ENCODE data around the gene SIAE. TPM values are rescaled to one million over a fixed set of nuclear protein-coding genes. Genes with fewer than 3 reads are reported as not detected.

Gene SIAE
- total and polyA plus RNA-seq, 3 donors from 2014 or later = 14.5 to 16.1 (median 15.3) TPM

GRCh38 chr11:124662106-124662505 lies 11.4 kb downstream of the SIAE start:
- Histone ChIP-seq H3K4me1 (no peaks in the 10 kb centered on the region), H3K36me3 (ENCODE audit: low read depth, missing control alignments) (no peaks in the 10 kb centered on the region), H3K27ac (no peak overlapping the region), H3K4me3 (no peak overlapping the region), H3K27me3 (no peaks in the 10 kb centered on the region), H3K9me3 (no peaks in the 10 kb centered on the region)
- 85 to 87% methylated on average over 4 of the region's 4 CpGs for WGBS, 2 donors
- no peak for DNase-seq
- intact Hi-C loops (cut with DNase I; ENCODE audit: low total_unique reads) = no loop called here
- TF ChIP-seq POLR2A (IDR thresholded peaks at IDR 0.05) (no peak), CTCF (IDR thresholded peaks at IDR 0.05) (no peak)

- Histone ChIP-seq H3K27me3 (no peaks in the 10 kb centered on the region), H3K4me3 (no peak overlapping the region), H3K27ac (no peak overlapping the region), H3K4me1 (no peaks in the 10 kb centered on the region), H3K9me3 (no peaks in the 10 kb centered on the region), H3K36me3 (ENCODE audit: low read depth, missing control alignments) (no peaks in the 10 kb centered on the region)
- DNase-seq = no peak
- no peak for TF ChIP-seq POLR2A (IDR thresholded peaks at IDR 0.05)
- TF ChIP-seq CTCF (IDR thresholded peaks at IDR 0.05) = no peak
- intact Hi-C loops (cut with DNase I; ENCODE audit: low total_unique reads) = no loop called here
Measured at GRCh38 chr11:124661553-124661952, 12.0 kb downstream of the SIAE start.

GRCh38 chr11:124658986-124659385 lies 14.6 kb downstream of the SIAE start:
- Histone ChIP-seq H3K27me3 (no peaks in the 10 kb centered on the region), H3K4me1 (no peaks in the 10 kb centered on the region), H3K4me3 (no peak overlapping the region), H3K36me3 (ENCODE audit: low read depth, missing control alignments) (no peaks in the 10 kb centered on the region), H3K27ac (no peak overlapping the region), H3K9me3 (no peaks in the 10 kb centered on the region)
- no peak for DNase-seq
- WGBS, 2 donors = 96 to 100% methylated on average over 1 of the region's 1 CpG
- intact Hi-C loops (cut with DNase I; ENCODE audit: low total_unique reads) = no loop called here
- TF ChIP-seq CTCF (IDR thresholded peaks at IDR 0.05) (no peak), POLR2A (IDR thresholded peaks at IDR 0.05) (no peak)

- H3K4me3 ChIP-seq = no peak overlapping the region
- WGBS, 2 donors = 87% methylated on average over 3 of the region's 3 CpGs
- H3K4me1 ChIP-seq = no peaks in the 10 kb centered on the region
- H3K9me3 ChIP-seq = no peaks in the 10 kb centered on the region
- TF ChIP-seq POLR2A (IDR thresholded peaks at IDR 0.05) (no peak), CTCF (IDR thresholded peaks at IDR 0.05) (no peak)
- intact Hi-C loops (cut with DNase I; ENCODE audit: low total_unique reads) = no loop called here
- no peaks in the 10 kb centered on the region for H3K27me3 ChIP-seq
- H3K27ac ChIP-seq = no peak overlapping the region
- H3K36me3 ChIP-seq (ENCODE audit: low read depth, missing control alignments) = no peaks in the 10 kb centered on the region
- DNase-seq = no peak
Measured at GRCh38 chr11:124658501-124658900, 15.0 kb downstream of the SIAE start.

- Histone ChIP-seq H3K36me3 (ENCODE audit: low read depth, missing control alignments) (no peaks in the 10 kb centered on the region), H3K27ac (no peak overlapping the region), H3K9me3 (no peaks in the 10 kb centered on the region), H3K4me1 (no peaks in the 10 kb centered on the region), H3K27me3 (no peaks in the 10 kb centered on the region), H3K4me3 (no peak overlapping the region)
- intact Hi-C loops (cut with DNase I; ENCODE audit: low total_unique reads) = no loop called here
- 87 to 88% methylated on average over 5 of the region's 5 CpGs for WGBS, 2 donors
- no peak for DNase-seq
- no peak for TF ChIP-seq POLR2A (IDR thresholded peaks at IDR 0.05)
- TF ChIP-seq CTCF (IDR thresholded peaks at IDR 0.05) = no peak
Measured at GRCh38 chr11:124657904-124658303, 15.6 kb downstream of the SIAE start.

Data from testis (tissue), 3 donors.